Measurements from ENCODE around the gene SLC35F5.
"Not testable (repeated sequence)": the region's sequence is repeated elsewhere in the genome, so short reads cannot be mapped to it uniquely, and the experiment has no call there.

SLC35F5 gene, protein sequence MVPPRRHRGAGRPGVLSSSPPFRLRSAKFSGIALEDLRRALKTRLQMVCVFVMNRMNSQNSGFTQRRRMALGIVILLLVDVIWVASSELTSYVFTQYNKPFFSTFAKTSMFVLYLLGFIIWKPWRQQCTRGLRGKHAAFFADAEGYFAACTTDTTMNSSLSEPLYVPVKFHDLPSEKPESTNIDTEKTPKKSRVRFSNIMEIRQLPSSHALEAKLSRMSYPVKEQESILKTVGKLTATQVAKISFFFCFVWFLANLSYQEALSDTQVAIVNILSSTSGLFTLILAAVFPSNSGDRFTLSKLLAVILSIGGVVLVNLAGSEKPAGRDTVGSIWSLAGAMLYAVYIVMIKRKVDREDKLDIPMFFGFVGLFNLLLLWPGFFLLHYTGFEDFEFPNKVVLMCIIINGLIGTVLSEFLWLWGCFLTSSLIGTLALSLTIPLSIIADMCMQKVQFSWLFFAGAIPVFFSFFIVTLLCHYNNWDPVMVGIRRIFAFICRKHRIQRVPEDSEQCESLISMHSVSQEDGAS

DNA sequence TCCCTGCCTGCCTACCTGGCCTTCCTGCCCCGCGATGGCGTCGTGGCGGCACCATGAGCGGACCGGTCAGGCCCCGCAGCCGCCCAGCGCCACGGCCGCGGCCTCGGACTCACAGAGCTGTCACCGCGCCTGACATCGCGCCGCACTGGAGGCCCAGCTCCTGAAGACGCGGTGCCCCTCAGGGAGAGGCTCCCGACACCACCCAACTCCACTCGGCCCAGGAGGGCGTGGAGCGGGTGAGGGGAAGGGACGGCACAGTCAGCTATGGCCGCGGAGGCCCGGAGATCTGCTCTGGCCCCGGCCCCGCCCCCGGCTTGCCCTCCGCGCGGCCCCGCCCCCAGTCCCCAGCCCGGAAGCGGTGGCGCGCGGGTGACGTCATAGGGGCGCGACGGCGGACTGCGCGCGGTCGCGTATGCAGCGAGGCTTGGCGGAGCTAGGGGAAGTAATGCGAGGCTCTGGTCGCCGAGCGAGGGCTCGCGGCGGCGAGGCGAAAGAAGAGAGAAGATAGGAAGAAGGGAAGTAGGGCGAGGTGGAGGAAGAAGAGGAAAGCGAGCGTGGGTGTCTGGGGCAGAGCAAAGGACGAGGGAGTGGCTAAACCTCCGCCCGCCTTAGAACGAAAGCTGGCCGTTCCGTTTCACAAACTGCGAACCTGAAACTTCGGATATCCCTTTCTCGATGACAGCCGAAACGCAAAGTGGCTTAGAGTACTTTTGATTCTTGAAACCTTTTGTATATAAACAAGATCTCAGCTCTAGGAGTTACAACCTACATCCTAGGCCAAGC lies at the start of gene SLC35F5:
TSS of gene SLC35F5 (minus strand) at position 288 of the 783 bp plus-strand sequence. CDS start at position 55, 233 bp downstream.
- no peak for FAIRE-seq

DNA sequence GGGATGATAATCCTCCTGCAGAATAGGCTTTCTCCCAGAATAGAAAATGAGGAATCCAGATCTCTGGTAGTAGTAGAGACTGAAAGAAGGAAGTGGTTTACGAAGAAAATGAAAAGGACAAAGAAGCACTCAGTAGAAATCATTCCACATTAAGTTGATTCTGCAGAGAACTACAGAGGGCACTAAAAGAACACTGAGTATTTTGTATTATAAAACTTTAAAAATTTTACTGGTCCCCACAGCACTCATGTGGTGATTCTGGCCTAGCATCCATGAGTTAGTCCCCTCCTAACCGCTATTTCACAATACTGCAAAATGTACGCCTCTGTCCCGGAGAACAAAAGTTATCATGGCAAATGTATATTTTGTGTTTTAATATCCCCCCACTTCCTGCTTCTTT lies 42.9 kb upstream of the SLC35F5 start:
- FAIRE-seq = no peak

DNA sequence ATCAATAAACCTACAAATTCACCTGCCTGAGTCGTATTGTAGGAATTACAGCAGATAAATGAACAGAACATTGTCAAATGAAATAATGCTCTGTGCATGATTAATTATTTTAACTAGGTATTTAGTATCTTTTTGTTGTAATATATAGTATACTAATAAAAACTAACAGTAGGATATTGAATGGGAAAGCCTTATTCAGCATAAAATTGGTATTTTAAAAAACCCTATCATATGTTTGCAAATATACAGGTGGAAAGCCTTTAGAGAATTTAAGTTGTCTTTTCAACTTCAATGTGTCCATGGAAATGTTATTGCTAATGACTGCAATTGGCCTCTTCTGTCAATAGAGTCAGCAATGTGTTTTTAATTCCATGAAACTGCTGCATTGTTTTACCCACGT lies 40.8 kb upstream of the SLC35F5 start:
- FAIRE-seq = no peak

DNA sequence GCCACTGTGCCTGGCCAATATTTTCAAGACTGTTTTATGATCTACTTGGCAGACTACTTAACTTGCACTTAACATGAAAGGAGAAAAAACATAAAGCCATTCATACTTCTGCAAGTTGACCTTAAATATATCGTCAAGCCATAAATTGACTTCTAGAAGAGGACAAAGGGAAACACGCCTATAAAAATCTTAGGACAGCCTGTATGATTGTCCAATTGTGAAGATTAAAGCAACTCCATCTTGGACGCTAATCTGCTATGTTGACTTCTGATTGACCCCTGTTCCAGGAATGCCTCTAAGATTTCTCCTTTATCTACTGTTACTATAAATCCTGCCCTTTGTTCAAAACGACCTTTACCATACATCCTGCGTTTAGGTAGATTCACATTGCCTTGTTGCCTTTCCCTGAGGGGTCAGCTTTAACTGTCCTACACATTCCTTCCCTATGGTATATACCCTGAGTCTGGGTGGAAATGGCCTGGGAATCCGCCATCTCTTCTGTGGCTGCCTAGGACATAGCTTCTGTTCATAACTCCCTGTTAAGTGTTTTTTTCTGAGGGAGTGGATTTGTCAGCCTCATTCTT lies 40.2 kb upstream of the SLC35F5 start:
- FAIRE-seq = no peak

DNA sequence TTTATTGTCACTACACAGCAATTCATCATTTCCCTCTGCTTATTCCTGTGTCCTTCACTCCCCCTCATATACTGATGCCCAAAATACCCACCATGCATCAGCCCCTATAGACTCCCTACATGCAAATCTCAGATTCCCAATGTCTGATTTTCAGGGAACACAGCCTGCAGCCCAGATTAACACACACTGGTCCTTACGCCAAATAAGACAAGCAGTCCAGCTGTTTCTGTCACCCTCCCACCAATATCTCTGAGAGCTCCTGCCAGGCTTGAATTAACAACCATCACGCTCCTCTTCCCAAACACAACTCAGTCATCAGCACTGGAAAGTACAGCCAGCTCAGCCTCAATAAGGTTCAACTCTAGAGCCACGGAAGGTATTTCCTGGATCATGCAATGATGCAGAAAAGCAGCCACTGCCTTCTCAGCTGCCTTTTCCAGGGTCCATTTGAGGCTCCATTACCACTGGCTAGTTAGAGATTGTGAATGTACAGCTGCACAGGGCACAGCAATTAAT lies 39.0 kb upstream of the SLC35F5 start:
- FAIRE-seq = no peak

DNA sequence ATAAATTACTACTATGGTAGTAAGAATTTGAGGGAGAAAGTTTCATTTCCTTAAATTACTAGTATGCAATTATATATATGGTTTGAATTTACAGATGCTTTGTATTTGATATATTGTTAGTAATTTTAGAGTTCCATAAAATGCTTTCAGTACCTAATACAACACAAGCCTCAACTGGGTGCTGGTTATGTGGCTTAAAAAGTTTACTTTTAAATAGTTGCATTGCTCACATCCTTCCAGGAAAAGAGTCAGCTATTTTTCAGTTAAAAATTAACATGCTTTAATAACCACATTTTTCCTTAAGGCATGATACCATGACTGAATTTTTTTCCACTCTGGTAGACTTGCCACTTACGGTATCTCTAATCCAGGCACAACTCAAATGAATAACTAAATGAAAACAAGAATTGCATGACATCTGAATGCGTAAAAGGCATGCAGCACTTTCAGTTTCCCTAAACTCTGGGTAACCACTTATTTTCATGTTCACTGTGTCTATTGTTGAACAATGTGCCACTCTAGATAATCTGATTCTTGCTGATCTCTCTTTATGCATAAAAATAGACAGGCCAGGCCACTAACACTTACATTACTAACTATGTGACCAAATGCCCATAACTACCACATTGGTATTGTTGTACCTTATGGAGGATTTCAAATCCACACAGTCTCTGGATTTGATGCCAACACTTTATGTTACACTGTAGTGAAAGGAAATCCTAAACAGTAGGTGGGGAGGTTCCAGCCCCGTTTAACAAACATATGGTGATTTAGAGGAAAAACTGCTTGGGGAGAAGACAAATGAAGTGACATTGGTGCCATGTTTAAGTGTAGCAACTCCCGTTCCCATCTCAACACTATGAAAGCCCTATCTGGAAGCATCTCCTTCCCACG lies 35.5 kb upstream of the SLC35F5 start:
- FAIRE-seq = no peak

DNA sequence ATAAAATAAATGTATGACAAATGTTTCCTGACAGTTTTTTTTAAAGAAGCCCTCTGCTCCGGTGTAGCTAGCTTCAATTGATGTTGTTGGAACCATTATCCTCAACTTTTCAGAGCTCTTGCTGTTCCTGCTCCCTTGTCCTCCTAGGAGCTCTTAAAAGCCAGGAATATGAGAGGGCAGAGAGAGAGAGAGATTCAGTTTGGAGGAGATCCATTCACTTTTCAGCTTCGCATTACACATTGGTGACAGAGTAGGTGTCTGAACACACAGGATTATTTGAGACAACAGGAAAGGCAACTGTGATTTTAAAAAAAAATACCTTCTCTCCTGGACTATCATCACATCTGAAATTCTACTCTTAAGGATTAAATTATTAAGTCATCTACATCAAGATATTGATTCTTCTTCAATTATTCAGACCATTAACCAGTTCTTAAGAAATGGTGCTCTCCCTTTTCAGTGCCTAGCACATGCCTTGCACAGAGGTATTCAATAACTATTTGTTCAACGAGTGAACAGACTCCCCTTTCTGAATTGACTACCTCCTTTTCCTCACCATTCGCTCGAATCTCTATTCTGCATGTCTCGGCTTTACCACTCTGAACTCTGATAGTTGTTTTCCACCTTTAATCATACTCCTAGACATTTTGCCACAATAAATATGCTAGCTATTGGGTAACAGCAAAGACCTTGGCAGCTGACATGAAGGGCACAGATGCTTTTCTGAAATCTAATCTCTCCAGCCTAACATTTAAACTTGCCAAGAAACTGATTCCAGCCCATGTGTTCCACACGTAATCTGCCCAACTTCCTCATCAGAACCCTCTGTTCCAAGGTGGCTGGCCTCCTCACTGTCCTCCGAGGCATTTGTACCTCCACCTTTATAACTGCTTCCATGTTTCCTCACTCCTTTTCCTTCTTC lies 28.6 kb upstream of the SLC35F5 start:
- FAIRE-seq = no peak

DNA sequence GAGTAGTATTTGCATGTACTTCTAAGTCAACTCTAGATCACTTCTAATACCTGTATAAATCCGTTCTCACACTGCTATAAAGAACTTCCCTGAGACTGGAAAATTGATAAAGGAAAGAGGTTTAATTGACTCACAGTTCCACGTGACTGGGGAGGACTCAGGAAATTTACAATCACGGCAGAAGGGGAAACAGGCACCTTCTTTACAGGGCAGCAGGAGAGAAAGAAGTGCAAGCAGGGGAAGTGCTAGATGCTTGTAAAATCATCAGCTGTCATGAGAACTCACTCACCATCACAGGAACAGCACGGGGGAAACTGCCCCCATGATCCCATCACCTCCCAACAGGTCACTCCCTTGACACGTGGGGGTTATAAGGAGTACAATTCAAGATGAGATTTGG lies 24.0 kb upstream of the SLC35F5 start:
- FAIRE-seq = no peak

DNA sequence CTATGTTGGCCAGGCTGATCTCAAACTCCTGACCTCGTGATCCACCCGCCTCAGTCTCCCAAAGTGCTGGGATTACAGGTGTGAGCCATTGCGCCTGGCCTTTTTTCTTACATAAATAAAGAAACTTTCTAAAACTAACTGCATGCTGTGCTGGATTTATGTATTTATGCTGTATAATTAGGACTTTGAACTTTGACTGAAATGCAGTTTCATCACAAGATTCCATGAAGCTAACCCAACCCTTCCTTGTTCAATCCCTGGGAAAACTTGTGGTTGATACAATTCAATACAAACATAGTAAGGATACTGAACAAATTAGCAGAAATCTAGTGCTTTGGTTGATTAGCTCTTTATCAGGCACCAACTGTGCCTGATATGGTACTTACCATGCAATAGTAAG lies 20.9 kb upstream of the SLC35F5 start:
- no peak for FAIRE-seq

DNA sequence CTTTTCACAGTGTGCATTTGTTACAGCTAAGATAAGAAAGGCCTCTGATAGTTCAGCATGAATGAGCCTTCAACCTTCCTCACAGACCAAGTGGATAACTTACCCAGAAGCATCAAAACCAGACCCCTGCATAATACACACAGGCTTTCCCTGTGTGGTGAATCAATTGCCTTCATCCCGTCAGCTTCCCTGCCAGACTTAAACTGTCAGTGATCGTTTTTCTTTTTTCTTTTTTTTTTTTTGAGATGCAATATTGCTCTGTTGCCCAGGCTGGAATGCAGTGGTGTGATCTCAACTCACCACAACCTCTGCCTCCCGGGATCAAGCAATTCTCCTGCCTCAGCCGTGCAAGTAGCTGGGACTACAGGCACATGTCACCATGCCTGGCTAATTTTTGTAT lies 20.5 kb upstream of the SLC35F5 start:
- no peak for FAIRE-seq

DNA sequence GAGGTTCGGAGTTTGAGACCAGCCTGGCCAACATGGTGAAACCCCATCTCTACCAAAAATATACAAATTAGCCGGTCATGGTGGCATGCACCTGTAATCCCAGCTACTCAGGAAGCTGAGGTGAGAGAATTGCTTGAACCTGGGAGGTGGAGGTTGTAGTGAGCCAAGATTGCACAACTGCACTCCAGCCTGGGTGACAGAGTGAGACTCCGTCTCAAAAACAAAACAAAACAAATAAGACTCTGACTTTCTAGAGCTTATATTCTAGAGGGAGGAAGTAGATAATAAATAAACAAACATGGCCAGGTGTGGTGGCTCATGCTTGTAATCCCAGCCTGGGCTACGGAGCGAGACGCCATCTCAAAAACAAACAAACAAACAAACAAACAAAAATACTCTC lies 18.2 kb upstream of the SLC35F5 start:
- not testable (repeated sequence) for FAIRE-seq

DNA sequence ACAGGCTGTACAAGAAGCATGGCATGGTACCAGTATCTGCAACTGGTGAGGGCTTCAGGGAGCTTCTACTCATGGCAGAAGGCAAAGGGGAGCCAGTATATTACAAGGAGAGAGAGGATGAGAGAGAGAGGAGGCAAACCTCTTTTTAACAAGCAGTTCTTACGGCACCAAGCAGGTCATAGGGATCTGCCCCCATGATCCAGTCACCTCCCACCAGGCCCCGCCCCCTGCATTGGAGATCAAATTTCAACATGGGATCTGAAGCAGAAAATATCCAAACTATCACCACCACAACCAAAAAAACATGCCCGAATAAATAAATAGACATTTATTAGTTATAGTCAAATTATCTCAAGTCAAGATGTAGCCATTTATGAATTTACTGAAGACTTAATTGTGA lies 14.5 kb upstream of the SLC35F5 start:
- FAIRE-seq = no peak

DNA sequence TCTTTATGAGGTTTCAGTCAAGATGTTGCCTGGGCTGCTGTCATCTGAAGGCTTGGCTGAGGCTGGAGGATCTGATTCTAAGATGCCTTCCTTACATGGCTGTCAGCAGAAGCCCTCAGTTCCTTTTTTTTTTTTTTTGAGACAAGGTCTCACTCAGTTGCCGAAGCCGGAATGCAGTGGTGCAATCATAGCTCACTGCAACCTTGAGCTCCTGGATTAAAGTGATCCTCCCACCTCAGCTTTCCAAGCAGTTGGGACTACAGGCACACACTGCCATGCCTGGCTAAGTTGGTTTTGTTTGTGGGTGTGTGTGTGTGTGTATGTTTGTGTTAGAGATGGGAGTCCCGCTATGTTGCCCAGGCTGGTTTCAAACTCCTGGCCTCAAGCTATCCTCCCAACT lies 13.1 kb upstream of the SLC35F5 start:
- no peak for FAIRE-seq

DNA sequence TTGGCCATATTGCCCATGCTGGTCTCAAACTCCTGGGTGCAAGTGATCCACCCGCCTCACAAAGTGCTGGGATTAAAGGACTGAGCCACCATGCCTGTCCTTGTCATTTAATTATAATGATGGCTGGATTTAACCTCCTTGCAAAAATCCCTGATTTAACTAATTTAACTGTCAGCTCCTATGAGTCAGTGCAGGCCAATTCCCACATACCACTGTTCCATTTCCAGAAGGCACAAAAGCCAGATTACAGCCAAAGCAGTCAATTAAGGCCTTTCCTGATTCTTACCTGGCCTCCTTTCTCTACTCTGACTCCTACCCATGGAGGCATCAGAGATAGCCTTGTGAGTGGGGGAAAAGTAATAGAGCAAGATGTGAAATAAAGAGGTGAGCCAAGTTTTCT lies 12.3 kb upstream of the SLC35F5 start:
- no peak for FAIRE-seq

DNA sequence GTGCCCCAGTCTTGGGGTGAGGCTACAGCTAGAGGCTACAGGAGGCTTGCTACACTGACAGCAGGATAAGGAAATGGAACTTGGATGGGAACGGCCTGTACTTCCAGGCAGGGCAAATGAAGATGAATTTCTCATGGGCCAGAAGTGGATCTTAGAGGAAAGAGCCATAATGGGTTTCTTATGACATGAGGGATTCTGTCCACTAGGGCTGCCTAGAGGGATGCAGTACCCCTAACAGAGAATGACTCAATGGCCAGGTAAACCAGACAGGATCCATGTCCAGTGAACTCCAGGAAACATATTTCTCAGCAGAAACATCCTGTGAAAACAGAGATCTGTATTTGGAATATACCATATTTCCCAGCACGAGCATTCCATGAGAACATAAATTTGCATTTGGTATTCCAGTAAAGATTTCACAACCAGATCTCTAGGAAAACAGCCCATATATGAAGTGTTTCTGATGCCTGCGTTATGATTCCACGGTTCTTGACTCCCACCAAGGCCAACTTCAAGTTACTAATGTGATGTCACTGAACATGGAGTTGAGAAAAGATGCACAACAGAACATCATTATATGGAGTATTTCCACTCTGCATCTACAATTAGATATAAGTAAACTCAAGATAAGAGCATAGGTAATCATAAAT lies 11.5 kb upstream of the SLC35F5 start:
- no peak for FAIRE-seq

DNA sequence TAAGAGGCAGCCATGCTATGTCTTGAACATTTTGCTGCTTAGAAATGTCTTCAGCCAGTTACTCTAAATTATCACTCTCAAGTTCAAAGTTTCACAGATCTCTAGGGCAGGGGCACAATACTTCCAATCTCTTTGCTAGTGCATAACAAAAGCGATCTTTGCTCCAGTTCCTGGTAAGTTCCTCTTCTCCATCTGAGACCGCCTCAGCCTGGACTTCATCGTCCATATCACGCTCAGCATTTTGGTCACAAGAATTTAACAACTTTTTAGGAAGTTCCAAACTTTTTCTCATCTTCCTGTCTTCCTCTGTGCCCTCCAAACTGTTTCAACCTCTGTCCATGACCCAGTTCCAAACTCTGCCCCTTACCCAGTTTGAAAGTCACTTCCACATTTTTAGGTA lies 8.8 kb upstream of the SLC35F5 start:
- no peak for FAIRE-seq

DNA sequence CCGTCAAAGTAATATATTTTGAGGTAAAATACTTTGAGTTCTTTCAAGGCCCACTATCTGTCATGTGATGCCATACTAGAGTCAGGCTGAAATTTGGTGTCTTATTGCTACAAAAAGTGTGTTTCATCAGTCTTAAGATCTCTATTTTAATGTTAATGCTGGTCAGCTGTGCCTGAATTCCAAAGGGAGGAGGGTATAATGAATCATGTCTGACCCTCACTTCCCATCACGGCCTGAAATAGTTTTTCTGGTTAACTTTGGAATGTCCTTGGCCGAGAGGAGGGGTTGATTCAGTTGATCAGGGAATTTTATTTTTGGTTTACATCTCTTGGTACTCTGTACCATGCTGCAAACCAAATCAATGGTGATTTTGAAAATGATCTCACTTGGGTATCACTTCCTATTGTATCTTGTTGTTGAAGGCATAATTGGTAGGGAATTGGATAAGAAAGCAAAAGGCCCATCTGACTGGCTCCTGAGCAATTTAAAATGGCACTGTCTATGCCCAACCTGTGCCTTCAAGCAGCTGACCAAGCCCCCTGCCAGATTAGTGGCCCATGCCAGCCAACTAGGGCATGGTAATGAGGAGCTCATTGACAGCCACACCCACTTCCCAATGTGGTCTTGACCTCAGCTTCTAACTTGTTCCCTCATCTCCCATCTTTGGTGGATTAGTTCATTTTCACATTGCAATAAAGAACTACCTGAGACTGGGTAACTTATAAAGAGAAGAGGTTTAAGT lies 6.1 kb upstream of the SLC35F5 start:
- no peak for FAIRE-seq

DNA sequence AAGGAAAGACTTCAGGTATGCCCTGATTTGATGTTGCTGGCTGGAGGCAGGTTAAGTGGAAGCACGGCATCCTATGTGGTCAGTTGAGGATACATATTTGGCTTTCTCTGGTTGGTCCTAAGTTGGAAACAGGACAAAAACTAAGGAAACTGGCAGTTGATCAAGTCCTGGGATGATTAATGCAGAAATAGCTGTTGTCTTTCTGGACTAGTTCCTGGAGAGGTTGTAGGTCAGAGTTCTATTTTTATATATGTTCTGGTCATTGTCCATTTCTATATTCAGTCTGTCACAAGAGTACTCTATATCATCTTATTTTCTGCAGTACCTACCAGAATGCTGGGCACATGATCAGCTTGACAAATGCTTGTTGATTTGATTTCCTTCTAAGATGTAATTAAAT lies 4.0 kb upstream of the SLC35F5 start:
- no peak for FAIRE-seq

DNA sequence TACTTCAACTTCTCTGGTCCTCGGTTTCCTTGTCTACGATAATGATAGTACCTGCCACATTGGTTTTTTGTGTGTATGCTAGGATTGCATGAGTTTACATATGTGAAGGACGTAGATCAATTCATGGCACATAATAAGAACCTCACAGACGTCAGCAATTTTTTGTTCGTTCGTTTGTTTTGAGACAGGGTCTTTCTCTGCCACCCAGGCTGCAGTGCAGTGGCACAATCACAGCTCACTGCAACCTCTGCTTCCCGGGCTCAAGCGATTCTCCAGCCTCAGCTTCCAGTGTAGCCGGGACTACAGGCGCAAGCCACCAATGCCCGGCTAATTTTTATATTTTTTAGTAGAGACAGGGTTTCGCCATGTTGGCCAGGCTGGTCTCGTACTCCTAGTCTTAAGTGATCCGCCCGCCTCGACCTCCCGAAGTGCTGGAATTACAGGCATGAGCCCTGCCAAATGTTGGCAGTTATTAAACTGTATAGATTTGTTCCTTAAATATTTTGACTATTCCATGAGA lies 756 bp upstream of the SLC35F5 start:
- no peak for FAIRE-seq
